PFSK-1 (cell line): ENCODE data around the gene SPINK5.

ENCODE experiments used
- FOXP2 ChIP-seq: optimal IDR thresholded peaks from 2 replicates; pipeline ENCODE3; 2011; ENCODE audit warnings: borderline replicate concordance, control low read depth, inconsistent platforms; ENCODE audit not compliant: insufficient read depth; ENCODE audit errors: extremely low read length, extremely low read depth
- SIN3A ChIP-seq: IDR thresholded peaks from 2 replicates; pipeline ENCODE4 v1.6.1; 2012; ENCODE audit warnings: mild to moderate bottlenecking, low read length, moderate library complexity, borderline replicate concordance; ENCODE audit not compliant: insufficient read depth

DNA sequence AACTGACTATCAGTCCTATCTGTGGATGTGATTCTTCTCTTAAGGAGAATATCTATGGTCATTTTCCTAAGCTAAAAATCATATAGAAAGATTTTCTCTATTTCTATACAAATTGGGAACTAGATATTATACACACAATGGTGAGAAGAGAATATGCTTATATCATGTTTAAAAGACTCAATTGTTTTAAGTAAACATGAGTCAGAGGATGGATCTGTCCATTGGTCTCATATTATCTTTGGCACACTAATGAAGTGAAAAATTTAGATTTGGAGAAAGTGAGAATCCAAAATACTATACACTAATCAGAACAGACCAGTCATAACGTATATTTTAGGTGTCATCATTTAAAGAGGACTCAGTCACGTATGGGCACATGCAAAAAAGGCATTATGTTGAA, 88.1 kb downstream of the SPINK5 start:
- TF ChIP-seq FOXP2: no peak
- no peak for TF ChIP-seq SIN3A
